Neural crest cell (in vitro differentiated cells): Measurements from ENCODE around the gene PSMB9. TPM values are rescaled to one million over a fixed set of nuclear protein-coding genes. Genes with fewer than 3 reads are reported as not detected.

Experiments used
- DNase-seq: peaks from one replicate; pipeline ENCODE4 v3.0.0; 2021; ENCODE audit warnings: low read depth, mixed read lengths, low spot score
- H3K27ac Mint-ChIP-seq: one replicate; pipeline ENCODE4 v1.8.0; 2021; ENCODE audit warnings: mild to moderate bottlenecking, mixed read lengths; ENCODE audit not compliant: unreplicated experiment
- H3K27me3 Mint-ChIP-seq: 2 replicates; pipeline ENCODE4 v1.8.0; 2021; ENCODE audit warnings: low read depth, mild to moderate bottlenecking, mixed read lengths
- H3K36me3 Mint-ChIP-seq: 2 replicates; pipeline ENCODE4 v1.8.0; 2021; ENCODE audit warnings: low read depth, mild to moderate bottlenecking, mixed read lengths
- H3K4me1 Mint-ChIP-seq: 2 replicates; pipeline ENCODE4 v1.8.0; 2021; ENCODE audit warnings: mixed read lengths
- H3K4me3 Mint-ChIP-seq: one replicate; pipeline ENCODE4 v1.8.0; 2021; ENCODE audit warnings: mild to moderate bottlenecking, mixed read lengths
- H3K9me3 Mint-ChIP-seq: 2 replicates; pipeline ENCODE4 v1.8.0; 2021; ENCODE audit warnings: mixed read lengths
- total RNA-seq: library from RNA; stranded (reverse); gene quantifications from 2 replicates; pipeline ENCODE4 v1.2.1, GENCODE V29; 2021
- TF ChIP-seq, protein P1 (sequence below): fragments of 200-600 bp; sonication (generic); conservative IDR thresholded peaks from 2 replicates; pipeline ENCODE4 v1.5.0; 2021; ENCODE audit warnings: antibody characterized with exemption, mild to moderate bottlenecking

Gene PSMB9
- total RNA-seq, 1 donor from 2014 or later, result not detected

DNA sequence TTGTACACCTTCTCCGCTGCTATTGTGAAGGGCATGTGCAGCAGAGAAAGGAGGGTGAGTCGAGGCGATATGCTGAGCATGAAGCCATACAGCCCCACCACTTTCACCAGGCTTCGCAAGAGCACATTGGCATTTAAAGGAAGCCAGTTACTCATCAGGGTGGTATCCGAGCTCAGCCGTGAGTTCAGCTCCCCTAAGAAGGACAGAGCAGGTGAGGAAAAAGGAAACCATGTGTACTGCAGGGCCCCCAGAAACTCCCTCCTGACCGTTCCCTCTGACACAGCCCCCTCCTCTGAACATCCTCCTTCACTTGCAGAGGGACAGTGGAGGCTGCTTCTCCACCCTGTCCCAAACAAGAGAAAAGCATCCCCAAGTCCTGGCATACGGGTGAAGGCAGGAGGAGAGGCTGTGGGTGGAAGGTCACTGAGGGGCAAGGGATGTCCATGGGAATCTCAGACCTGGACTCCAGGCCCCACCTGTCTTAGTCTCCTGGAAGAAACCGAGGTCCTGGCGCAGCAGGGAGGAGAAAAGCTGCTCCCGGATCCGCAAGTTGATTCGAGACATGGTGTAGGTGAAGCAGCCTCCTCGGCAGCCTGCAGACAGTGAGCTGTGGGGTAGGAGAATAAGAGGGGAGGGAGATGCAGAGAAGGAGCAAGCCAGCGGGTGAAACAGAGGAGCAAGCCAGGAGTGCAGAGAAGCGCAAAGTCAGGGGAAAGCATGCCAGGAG lies 18.7 kb upstream of the PSMB9 start:
- DNase-seq, result no peak
- Mint-ChIP-seq H3K27ac (no peak overlapping the region), H3K4me1 (peaks cover 12% of the 10 kb centered on the region), H3K27me3 (peaks cover 6% of the 10 kb centered on the region), H3K4me3 (peak overlapping the region; percentile 68), H3K36me3 (no peaks in the 10 kb centered on the region), H3K9me3 (no peaks in the 10 kb centered on the region)
- TF ChIP-seq, protein P1, sequence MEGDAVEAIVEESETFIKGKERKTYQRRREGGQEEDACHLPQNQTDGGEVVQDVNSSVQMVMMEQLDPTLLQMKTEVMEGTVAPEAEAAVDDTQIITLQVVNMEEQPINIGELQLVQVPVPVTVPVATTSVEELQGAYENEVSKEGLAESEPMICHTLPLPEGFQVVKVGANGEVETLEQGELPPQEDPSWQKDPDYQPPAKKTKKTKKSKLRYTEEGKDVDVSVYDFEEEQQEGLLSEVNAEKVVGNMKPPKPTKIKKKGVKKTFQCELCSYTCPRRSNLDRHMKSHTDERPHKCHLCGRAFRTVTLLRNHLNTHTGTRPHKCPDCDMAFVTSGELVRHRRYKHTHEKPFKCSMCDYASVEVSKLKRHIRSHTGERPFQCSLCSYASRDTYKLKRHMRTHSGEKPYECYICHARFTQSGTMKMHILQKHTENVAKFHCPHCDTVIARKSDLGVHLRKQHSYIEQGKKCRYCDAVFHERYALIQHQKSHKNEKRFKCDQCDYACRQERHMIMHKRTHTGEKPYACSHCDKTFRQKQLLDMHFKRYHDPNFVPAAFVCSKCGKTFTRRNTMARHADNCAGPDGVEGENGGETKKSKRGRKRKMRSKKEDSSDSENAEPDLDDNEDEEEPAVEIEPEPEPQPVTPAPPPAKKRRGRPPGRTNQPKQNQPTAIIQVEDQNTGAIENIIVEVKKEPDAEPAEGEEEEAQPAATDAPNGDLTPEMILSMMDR, result no peak

DNA sequence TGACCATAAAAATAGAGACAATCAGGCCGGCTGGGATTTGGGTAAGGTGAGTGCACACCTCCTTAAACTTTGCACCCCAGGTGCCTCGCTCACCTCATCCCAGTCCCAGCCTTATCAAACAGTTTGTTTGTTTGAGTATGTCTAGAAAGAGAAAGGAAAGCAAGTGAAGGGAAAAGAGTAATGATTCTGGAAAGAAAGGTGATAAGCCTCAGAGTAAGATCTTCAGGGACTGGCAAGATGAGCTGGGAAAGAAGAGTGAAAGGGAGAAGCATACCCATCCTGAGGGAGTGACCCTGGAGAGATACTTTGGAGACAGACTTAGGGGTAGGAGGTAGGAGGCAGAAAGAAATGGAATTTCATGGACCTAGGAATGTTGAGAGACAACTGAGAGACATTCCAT lies 17.1 kb upstream of the PSMB9 start:
- TF ChIP-seq, protein P1, result no peak
- Mint-ChIP-seq H3K36me3 (no peaks in the 10 kb centered on the region), H3K4me1 (peaks cover 12% of the 10 kb centered on the region), H3K27me3 (peaks cover 16% of the 10 kb centered on the region), H3K27ac (no peak overlapping the region), H3K4me3 (peak overlapping the region; percentile 95), H3K9me3 (no peaks in the 10 kb centered on the region)
- DNase-seq, result no peak

DNA sequence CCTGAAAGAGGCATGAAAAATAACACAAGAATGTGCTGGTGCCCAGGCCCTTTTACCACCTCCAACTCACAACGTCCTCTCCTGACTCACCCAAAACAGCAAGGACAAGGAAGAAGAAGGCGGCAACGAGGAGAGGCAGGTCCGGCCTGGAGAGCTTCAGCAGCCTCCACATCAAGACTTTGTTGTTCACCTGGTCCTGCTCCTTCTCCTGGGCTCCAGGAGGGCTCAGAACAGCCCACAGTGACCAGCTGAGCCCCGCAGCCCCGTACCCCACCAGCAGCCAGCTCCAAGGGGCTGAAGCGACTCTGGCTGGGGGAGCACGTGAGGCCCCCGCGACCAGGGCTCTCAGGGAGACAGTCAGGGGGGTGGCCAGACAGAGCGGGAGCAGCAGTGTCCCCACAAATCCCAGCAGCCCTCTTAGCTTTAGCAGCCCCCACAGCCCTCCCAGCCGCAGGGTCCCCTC lies 16.3 kb upstream of the PSMB9 start:
- H3K27me3 Mint-ChIP-seq, result peaks cover 24% of the 10 kb centered on the region
- TF ChIP-seq, protein P1, result no peak

DNA sequence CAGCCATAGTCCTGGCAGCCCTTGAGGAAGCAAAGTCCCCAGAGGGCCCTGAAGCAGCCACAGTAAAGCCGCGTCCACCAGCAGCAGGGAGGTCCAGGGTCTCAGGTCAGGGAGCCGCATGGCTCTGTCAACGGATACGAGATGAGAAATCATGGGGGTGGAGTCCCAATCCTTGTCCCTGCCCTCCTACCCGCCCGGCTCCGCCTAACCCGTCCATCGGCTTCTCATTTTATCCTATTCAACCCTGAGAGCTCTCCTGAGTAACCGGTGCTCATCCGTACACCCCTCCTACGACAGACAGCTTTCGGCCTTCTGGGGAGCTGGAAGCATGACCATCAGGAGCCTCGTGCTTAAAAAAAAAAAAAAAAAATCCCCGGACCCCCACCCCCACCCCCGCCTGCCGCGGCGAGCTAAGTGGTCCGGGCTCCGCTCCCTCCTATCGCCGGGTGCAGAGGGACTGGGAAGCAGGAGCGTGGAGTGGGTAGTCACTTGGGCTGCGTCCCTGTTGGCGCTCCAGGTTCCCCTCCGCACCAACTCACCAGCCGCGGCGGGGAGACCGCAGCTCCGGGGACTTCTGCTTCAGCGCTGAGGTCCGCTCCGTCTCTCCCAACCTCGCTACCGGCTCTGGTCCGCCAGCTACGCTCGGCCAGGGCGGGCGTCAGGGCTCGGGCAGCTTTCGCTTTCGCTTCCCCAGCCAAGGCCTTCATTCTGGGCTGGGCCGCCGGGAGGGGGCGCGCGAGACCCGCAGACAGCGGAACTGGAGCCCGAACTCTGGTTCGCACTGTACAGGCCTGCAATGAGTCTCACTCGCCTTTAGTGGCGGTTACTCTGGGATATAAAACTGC lies 15.7 kb upstream of the PSMB9 start, which contains the start of gene TAP2:
Gene TAP2, minus strand, starts transcription at position 626 of the 845 bp plus-strand sequence. Its CDS starts 506 bp downstream, at position 120.
- H3K27me3 Mint-ChIP-seq, result peaks cover 30% of the 10 kb centered on the region
- H3K27ac Mint-ChIP-seq, result no peak within 1 kb of the TSS
- H3K36me3 Mint-ChIP-seq, result peaks cover 4% of the 10 kb centered on the region
- TF ChIP-seq, protein P1, result peak; percentile 95
- peaks cover 12% of the 10 kb centered on the region for H3K4me1 Mint-ChIP-seq
- H3K4me3 Mint-ChIP-seq, result peak within 1 kb of the TSS; percentile 95
- H3K9me3 Mint-ChIP-seq, result no peaks in the 10 kb centered on the region
- DNase-seq, result peak; percentile 98

More for the DNA sequence above, 16.3 kb upstream of the PSMB9 start:
- Mint-ChIP-seq H3K4me1 (peaks cover 12% of the 10 kb centered on the region), H3K9me3 (no peaks in the 10 kb centered on the region), H3K36me3 (no peaks in the 10 kb centered on the region), H3K27ac (no peak overlapping the region), H3K4me3 (peak overlapping the region; percentile 95)
- DNase-seq, result no peak

DNA sequence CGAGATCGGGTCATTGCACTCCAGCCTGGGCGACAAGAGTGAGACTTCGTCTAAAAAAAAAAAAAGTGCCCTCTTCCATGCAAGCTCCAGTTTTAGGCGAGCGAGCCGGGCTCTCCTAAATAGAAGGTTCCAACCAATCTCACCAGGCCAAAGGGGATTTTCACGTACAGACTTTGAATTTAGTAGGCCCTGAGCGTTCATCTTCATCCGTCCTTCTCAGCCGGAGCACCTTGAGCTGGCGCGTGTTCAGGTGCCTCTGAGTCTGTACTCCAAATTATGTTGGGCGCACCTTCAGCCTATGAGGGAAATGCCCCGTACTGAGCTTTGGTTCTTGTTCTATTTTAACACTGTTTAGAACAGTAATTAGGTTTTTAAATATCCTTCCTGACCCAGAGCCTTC lies 14.6 kb upstream of the PSMB9 start:
- H3K27ac Mint-ChIP-seq, result no peak overlapping the region
- TF ChIP-seq, protein P1, result no peak

More for the DNA sequence above, 14.6 kb upstream of the PSMB9 start:
- Mint-ChIP-seq H3K9me3 (no peaks in the 10 kb centered on the region), H3K36me3 (peaks cover 4% of the 10 kb centered on the region), H3K4me3 (peak overlapping the region; percentile 64), H3K27me3 (peaks cover 41% of the 10 kb centered on the region), H3K4me1 (peaks cover 19% of the 10 kb centered on the region)
- no peak for DNase-seq
